PC-3 (cell line): ENCODE results near the gene TUBGCP6. TPM values are rescaled to one million over a fixed set of nuclear protein-coding genes. Genes with fewer than 3 reads are reported as not detected.
"Not testable (repeated sequence)": the region's sequence is repeated elsewhere in the genome, so short reads cannot be mapped to it uniquely, and the experiment has no call there.

Experiments
- ATAC-seq: fragments of 200-7000 bp; cut with Tn5 transposase; 2 replicates; pipeline ENCODE4 v1.9.1; 2020; ENCODE audit warnings: mild to moderate bottlenecking, moderate library complexity
- BruUV-seq: library from RNA; stranded (reverse); fragments of 400-500 nt; replicated peaks from 2 replicates; lab custom pipeline; 2021; lab: Mats Ljungman, UMichigan
- CTCF ChIA-PET: fragments of 300-600 bp; sonication (Branson Sonifier 250); formaldehyde crosslinking; loops from one replicate; lab custom pipeline; 2022; ENCODE audit warnings: antibody characterized with exemption; lab: Charles Lee
- POLR2A ChIA-PET: fragments of 300-600 bp; sonication (Branson Sonifier 250); formaldehyde crosslinking; loops from one replicate; lab custom pipeline; 2022; ENCODE audit warnings: antibody characterized with exemption; ENCODE audit not compliant: unreplicated experiment; lab: Charles Lee
- DNase-seq: peaks from one replicate; pipeline ENCODE4 v3.0.0-alpha.2; 2015
- H2AFZ ChIP-seq: fragments of 300-600 bp; sonication (generic); 2 replicates; pipeline ENCODE4 v1.6.0; 2016; ENCODE audit warnings: antibody characterized with exemption, low read length
- H3F3A ChIP-seq: fragments of 300-600 bp; sonication (generic); one replicate; pipeline ENCODE4 v1.6.0; 2017; ENCODE audit warnings: antibody characterized with exemption, low read length, control low read depth, mild to moderate bottlenecking; ENCODE audit not compliant: unreplicated experiment
- H3K27ac ChIP-seq: fragments of 300-600 bp; sonication (generic); 2 replicates; pipeline ENCODE4 v1.5.1; 2016; ENCODE audit warnings: mild to moderate bottlenecking, low read length
- H3K27me3 ChIP-seq: fragments of 300-600 bp; sonication (generic); 2 replicates; pipeline ENCODE4 v1.6.1; 2016; ENCODE audit warnings: low read length, mixed read lengths
- H3K36me3 ChIP-seq: fragments of 300-600 bp; sonication (generic); 2 replicates; pipeline ENCODE4 v1.6.1; 2016; ENCODE audit warnings: low read depth, mixed run types, low read length, mixed read lengths
- H3K4me1 ChIP-seq: fragments of 300-600 bp; sonication (generic); 2 replicates; pipeline ENCODE4 v1.5.1; 2016; ENCODE audit warnings: low read length; ENCODE audit not compliant: insufficient read depth
- H3K4me2 ChIP-seq: fragments of 300-600 bp; sonication (generic); 2 replicates; pipeline ENCODE4 v1.6.0; 2016; ENCODE audit warnings: low read length
- H3K4me3 ChIP-seq: fragments of 300-600 bp; sonication (generic); 2 replicates; pipeline ENCODE4 v1.5.1; 2016; ENCODE audit warnings: mild to moderate bottlenecking, low read length, mixed read lengths
- H3K79me2 ChIP-seq: fragments of 300-600 bp; sonication (generic); 2 replicates; pipeline ENCODE4 v1.6.1; 2017; ENCODE audit warnings: low read length, mixed read lengths
- H3K9ac ChIP-seq: fragments of 300-600 bp; sonication (generic); 2 replicates; pipeline ENCODE4 v1.6.0; 2016; ENCODE audit warnings: mild to moderate bottlenecking, low read length
- H3K9me2 ChIP-seq: fragments of 300-600 bp; sonication (generic); replicated peaks from 2 replicates; pipeline ENCODE4 v1.6.1; 2016; ENCODE audit warnings: mixed run types, low read length, mixed read lengths
- H3K9me3 ChIP-seq: fragments of 300-600 bp; sonication (generic); 2 replicates; pipeline ENCODE4 v1.6.1; 2016; ENCODE audit warnings: low read length, mixed read lengths
- H4K20me1 ChIP-seq: fragments of 300-600 bp; sonication (generic); 2 replicates; pipeline ENCODE4 v1.6.1; 2016; ENCODE audit warnings: low read length, mixed read lengths
- CTCF ChIP-seq: fragments of 300-600 bp; sonication (generic); conservative IDR thresholded peaks from 2 replicates; pipeline ENCODE4 v1.5.1; 2017; ENCODE audit warnings: antibody characterized with exemption, low read depth, mild to moderate bottlenecking, low read length
- EZH2 ChIP-seq: fragments of 300-600 bp; sonication (generic); IDR thresholded peaks from one replicate; pipeline ENCODE4 v1.6.1; 2017; ENCODE audit warnings: antibody characterized with exemption, mild to moderate bottlenecking, low read length; ENCODE audit not compliant: unreplicated experiment
- EZH2phosphoT487 ChIP-seq: fragments of 300-600 bp; sonication (generic); IDR thresholded peaks from 2 replicates; pipeline ENCODE4 v1.6.1; 2018; ENCODE audit warnings: mild to moderate bottlenecking, antibody characterized with exemption, low read length, borderline replicate concordance
- intact Hi-C: fragments of 100-400 bp; cut with micrococcal nuclease; formaldehyde crosslinking; loops from 2 replicates; pipeline ENCODE4 v1.9.0; 2023
- total RNA-seq: library from RNA; depleted of rRNA; stranded (reverse); fragments of >200 nt; gene quantifications from 2 replicates; pipeline ENCODE4 v1.2.3, GENCODE V29; 2014

Gene TUBGCP6
- total RNA-seq, 1 experiment from 2014 or later = 32.1 TPM

GRCh38 chr22:50205781-50206569 is 38.8 kb downstream of the TUBGCP6 start:
- ChIA-PET CTCF (no interaction called here), POLR2A (no interaction called here)
- H3K27me3 ChIP-seq = no peaks in the 10 kb centered on the region
- DNase-seq (no peak), ATAC-seq (no peak)
- no peaks in the 10 kb centered on the region for H4K20me1 ChIP-seq
- no peaks in the 10 kb centered on the region; the same call in 1 of the 2 replicates for H3K36me3 ChIP-seq
- H3K4me1 ChIP-seq = peaks cover 3% of the 10 kb centered on the region
- BruUV-seq = no TSS peak
- H3K9me3 ChIP-seq = no peaks in the 10 kb centered on the region
- no peaks in the 10 kb centered on the region for H3F3A ChIP-seq
- H3K9ac ChIP-seq = no peak overlapping the region
- no peak overlapping the region for H3K4me3 ChIP-seq
- no peak overlapping the region for H2AFZ ChIP-seq
- no peaks in the 10 kb centered on the region for H3K9me2 ChIP-seq
- no peak for TF ChIP-seq CTCF
- no peak for TF ChIP-seq EZH2
- no peak for TF ChIP-seq EZH2phosphoT487
- no peak overlapping the region for H3K27ac ChIP-seq
- peaks cover 25% of the 10 kb centered on the region for H3K79me2 ChIP-seq
- intact Hi-C loops = no loop called here
- H3K4me2 ChIP-seq = no peak overlapping the region

GRCh38 chr22:50204998-50205397 is 39.8 kb downstream of the TUBGCP6 start:
- BruUV-seq, POLR2A ChIA-PET, ATAC-seq, H4K20me1 ChIP-seq, H3K36me3 ChIP-seq, H3K9me3 ChIP-seq, intact Hi-C loops, H3K9ac ChIP-seq, H3K27ac ChIP-seq, H3K4me1 ChIP-seq, H3K27me3 ChIP-seq, H2AFZ ChIP-seq, CTCF ChIA-PET, H3K9me2 ChIP-seq, H3K4me3 ChIP-seq, DNase-seq, H3F3A ChIP-seq, H3K4me2 ChIP-seq: not testable (repeated sequence)
- H3K79me2 ChIP-seq = peaks cover 25% of the 10 kb centered on the region

- no peaks in the 10 kb centered on the region for H3K9me3 ChIP-seq
- H3K4me3 ChIP-seq = no peak overlapping the region
- intact Hi-C loops = no loop called here
- ChIA-PET CTCF (no interaction called here), POLR2A (no interaction called here)
- H2AFZ ChIP-seq = no peak overlapping the region
- no peak for DNase-seq
- peaks cover 3% of the 10 kb centered on the region for H3K4me1 ChIP-seq
- no peaks in the 10 kb centered on the region for H3K36me3 ChIP-seq
- no peak for ATAC-seq
- H4K20me1 ChIP-seq = no peaks in the 10 kb centered on the region
- no peaks in the 10 kb centered on the region for H3K27me3 ChIP-seq
- H3K9ac ChIP-seq = no peak overlapping the region
- no TSS peak for BruUV-seq
- no peaks in the 10 kb centered on the region for H3K9me2 ChIP-seq
- TF ChIP-seq EZH2 (no peak), CTCF (no peak), EZH2phosphoT487 (no peak)
- H3K79me2 ChIP-seq = peaks cover 25% of the 10 kb centered on the region
- H3F3A ChIP-seq = no peaks in the 10 kb centered on the region
- H3K27ac ChIP-seq = no peak overlapping the region
- H3K4me2 ChIP-seq = no peak overlapping the region
Observed at GRCh38 chr22:50204571-50204970, 40.3 kb downstream of the TUBGCP6 start.
